COR-L47 (cell line): ENCODE data around the gene MCF2L.

Source experiments
- DNase-seq: peaks from one replicate; lab custom pipeline; 2025; lab: John Stamatoyannopoulos, UW

Gene MCF2L, protein sequence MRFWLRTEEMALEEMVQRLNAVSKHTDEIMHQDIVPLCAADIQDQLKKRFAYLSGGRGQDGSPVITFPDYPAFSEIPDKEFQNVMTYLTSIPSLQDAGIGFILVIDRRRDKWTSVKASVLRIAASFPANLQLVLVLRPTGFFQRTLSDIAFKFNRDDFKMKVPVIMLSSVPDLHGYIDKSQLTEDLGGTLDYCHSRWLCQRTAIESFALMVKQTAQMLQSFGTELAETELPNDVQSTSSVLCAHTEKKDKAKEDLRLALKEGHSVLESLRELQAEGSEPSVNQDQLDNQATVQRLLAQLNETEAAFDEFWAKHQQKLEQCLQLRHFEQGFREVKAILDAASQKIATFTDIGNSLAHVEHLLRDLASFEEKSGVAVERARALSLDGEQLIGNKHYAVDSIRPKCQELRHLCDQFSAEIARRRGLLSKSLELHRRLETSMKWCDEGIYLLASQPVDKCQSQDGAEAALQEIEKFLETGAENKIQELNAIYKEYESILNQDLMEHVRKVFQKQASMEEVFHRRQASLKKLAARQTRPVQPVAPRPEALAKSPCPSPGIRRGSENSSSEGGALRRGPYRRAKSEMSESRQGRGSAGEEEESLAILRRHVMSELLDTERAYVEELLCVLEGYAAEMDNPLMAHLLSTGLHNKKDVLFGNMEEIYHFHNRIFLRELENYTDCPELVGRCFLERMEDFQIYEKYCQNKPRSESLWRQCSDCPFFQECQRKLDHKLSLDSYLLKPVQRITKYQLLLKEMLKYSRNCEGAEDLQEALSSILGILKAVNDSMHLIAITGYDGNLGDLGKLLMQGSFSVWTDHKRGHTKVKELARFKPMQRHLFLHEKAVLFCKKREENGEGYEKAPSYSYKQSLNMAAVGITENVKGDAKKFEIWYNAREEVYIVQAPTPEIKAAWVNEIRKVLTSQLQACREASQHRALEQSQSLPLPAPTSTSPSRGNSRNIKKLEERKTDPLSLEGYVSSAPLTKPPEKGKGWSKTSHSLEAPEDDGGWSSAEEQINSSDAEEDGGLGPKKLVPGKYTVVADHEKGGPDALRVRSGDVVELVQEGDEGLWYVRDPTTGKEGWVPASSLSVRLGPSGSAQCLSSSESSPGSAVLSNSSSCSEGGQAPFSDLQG

GRCh38 chr13:112968910-112969691, at the start of gene MCF2L:
TSS of gene MCF2L (plus strand) at chr13:112969214. CDS start at chr13:112969380, 166 bp downstream.
- DNase-seq = peak; percentile 87

GRCh38 chr13:112923962-112924361, 45.1 kb upstream of the MCF2L start:
- no peak for DNase-seq

DNA sequence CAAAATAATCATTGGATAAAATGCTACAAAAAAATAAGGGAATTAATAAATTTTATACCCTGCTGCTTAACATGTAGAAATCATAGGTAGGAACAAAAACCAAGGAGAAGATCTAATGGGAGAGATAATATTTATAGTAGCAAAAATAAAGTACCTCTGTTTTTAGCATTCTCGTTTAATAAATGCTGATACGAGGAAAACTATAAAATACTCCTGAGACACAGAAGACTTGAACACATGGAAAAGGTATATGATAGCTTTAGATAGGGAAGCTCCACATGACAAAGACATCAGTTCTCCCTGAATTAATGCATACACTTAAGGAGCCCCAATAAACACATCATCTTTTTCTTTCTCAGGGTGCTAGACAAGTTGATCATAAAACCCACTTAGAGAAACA, 44.6 kb upstream of the MCF2L start:
- no peak for DNase-seq

DNA sequence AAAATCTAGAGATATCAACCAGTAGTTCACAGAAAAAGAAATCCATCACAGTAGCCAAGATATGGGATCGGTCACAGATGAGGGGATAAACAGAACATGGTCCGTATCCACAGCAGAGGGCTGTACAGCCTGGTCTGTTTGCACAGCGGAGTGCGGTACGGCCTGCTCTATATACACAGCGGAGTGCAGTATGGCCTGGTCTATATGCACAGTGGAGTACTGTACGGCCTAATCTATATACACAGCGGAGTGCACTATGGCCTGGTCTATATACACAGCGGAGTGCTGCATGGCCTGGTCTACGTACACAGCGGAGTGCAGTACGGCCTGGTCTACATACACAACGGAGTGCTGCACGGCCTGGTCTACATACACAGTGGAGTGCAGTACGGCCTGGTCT, 43.0 kb upstream of the MCF2L start:
- DNase-seq = no peak

GRCh38 chr13:112926993-112927392, 42.0 kb upstream of the MCF2L start:
- DNase-seq = no peak

GRCh38 chr13:112928020-112928971, 40.7 kb upstream of the MCF2L start:
- DNase-seq = no peak

GRCh38 chr13:112928972-112929782, 39.8 kb upstream of the MCF2L start:
- peak; percentile 84 for DNase-seq

GRCh38 chr13:112929783-112930055, 39.3 kb upstream of the MCF2L start:
- no peak for DNase-seq

- no peak for DNase-seq
Measured at GRCh38 chr13:112930192-112930591, 38.8 kb upstream of the MCF2L start.

- peak; percentile 94 for DNase-seq
Measured at GRCh38 chr13:112931028-112931934, 37.7 kb upstream of the MCF2L start.

GRCh38 chr13:112932971-112933370, 36.0 kb upstream of the MCF2L start:
- no peak for DNase-seq

DNA sequence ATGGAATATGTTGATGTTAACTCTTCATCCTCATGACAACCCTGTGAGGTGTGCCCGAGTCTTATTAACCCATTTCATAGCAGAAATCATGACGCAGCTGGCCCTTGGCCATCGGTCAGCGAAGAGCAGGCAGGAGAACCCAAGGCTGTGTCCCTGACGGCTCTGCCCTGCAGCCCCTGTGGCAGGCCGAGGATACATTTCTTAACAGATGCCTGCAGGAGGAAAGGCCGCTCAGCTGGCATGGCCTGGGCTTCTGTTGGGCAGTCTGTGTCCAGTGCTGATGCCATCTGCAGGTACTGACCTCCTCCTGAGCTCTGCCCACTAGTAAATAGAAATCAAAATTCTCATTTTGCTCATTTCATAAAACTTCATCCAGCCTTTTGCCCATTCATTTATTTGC, 35.4 kb upstream of the MCF2L start:
- no peak for DNase-seq

DNA sequence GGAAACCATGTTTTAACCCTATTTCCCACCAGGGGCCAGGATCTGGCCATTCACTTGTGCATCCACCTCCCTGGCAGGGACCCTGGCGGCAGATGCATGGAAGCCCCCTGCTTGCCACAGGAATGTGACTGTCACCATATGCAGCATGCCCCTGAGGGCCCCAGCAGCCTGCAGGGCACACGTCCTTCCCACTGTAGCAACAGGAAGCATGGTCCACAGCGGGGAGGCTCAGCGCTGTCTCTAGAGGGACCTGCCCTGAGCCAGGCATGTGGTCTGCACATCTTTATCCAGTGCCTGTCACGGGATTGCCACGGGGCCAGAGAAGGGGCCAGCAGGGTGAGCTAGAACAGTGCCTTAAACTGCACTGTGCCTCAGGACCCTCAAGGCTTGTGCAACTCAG, 34.9 kb upstream of the MCF2L start:
- no peak for DNase-seq

DNA sequence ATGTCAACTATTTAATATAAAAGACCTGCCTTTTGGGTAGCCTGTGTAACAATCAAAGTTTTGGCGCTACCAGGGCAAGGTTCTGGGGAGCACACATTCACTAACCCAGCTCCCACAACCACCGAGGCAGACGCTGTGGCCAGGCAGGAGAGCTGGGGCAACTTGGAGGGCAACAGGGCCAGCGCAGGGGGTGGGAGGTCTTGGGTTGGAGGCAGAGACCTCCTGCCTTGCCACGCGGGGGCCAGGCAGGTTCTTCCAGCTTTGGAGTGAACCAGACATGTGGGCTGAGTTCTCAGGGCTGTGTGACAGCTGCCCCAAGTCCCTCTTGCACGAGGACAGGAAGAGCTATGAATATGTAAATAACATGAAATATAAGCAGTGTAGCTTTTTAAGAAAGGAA, 30.3 kb upstream of the MCF2L start:
- DNase-seq = no peak

DNA sequence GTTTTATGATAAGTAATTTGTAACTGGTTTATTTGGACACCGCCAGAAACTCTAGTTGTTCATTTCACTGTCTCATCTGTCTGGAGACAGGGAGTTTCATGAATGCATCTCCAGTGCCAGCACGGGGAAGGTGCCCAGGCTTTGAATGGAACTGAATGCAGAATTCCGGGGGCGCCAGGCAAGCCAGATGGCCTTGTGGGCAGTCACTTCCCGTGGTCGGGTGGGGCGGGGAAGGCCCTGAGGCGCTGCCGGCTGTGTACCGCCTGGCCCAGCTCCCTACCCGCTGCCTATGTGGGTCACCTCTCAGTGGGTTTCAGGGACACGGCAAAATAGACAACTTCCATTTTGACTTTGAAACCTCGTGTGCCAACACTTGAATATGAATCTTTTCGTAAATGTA, 28.8 kb upstream of the MCF2L start:
- peak; percentile 16 for DNase-seq

DNA sequence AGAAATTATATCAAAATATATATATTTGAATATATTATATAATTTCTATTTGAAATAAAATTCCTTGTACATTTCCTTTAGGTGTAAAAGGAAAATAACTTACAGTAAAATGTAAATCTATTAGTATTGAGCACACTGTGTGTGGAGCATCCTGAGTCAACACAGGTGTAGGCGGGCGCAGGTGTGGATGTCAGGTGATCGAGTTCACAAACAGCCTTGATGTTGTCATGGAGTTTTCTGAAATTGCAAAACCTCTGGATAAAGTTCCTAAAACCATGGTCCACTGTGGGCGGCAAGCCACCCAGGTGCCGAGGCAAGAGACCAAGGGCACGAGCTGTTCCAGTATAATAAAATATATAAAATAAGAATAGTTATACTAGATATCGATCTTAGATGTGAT, 27.7 kb upstream of the MCF2L start:
- no peak for DNase-seq

GRCh38 chr13:112941765-112942164, 27.2 kb upstream of the MCF2L start:
- DNase-seq = peak; percentile 43

GRCh38 chr13:112942689-112943308, 26.2 kb upstream of the MCF2L start:
- DNase-seq = peak; percentile 99
